Measurements from ENCODE around the gene C2CD3.
"Not testable (repeated sequence)": the region's sequence is repeated elsewhere in the genome, so short reads cannot be mapped to it uniquely, and the experiment has no call there.

C2CD3 gene

GRCh38 chr11:74157169-74157568, 13.6 kb downstream of the C2CD3 start:
- DNase-seq (ENCODE audit: low read depth in 2 of 2), result no peak

- DNase-seq (ENCODE audit: low read depth in 2 of 2), result no peak
Observed at GRCh38 chr11:74154620-74155281, 16.1 kb downstream of the C2CD3 start.

- no peak for DNase-seq (ENCODE audit: low read depth in 2 of 2)
Observed at GRCh38 chr11:74153224-74153623, 17.6 kb downstream of the C2CD3 start.

GRCh38 chr11:74147199-74147929, 23.4 kb downstream of the C2CD3 start:
- DNase-seq (ENCODE audit: low read depth in 2 of 2), result no peak

- no peak for DNase-seq (ENCODE audit: low read depth in 2 of 2)
Observed at GRCh38 chr11:74144592-74144991, 26.2 kb downstream of the C2CD3 start.

GRCh38 chr11:74142624-74143023, 28.2 kb downstream of the C2CD3 start:
- no peak for DNase-seq (ENCODE audit: low read depth in 2 of 2)

- DNase-seq (ENCODE audit: low read depth in 2 of 2), result no peak
Observed at GRCh38 chr11:74141908-74142307, 28.9 kb downstream of the C2CD3 start.

- DNase-seq (ENCODE audit: low read depth in 2 of 2), result no peak
Observed at GRCh38 chr11:74141241-74141695, 29.5 kb downstream of the C2CD3 start.

GRCh38 chr11:74139919-74140431, 30.8 kb downstream of the C2CD3 start:
- DNase-seq (ENCODE audit: low read depth in 2 of 2), result not testable (repeated sequence)

GRCh38 chr11:74139151-74139918, 31.5 kb downstream of the C2CD3 start:
- DNase-seq (ENCODE audit: low read depth in 2 of 2), result no peak

GRCh38 chr11:74138572-74138971, 32.2 kb downstream of the C2CD3 start:
- DNase-seq (ENCODE audit: low read depth in 2 of 2), result no peak

- no peak for DNase-seq (ENCODE audit: low read depth in 2 of 2)
Observed at GRCh38 chr11:74138021-74138420, 32.8 kb downstream of the C2CD3 start.

- no peak for DNase-seq (ENCODE audit: low read depth in 2 of 2)
Observed at GRCh38 chr11:74135127-74135840, 35.5 kb downstream of the C2CD3 start.

- DNase-seq (ENCODE audit: low read depth in 2 of 2), result no peak
Observed at GRCh38 chr11:74134661-74135060, 36.1 kb downstream of the C2CD3 start.

- no peak for DNase-seq (ENCODE audit: low read depth in 2 of 2)
Observed at GRCh38 chr11:74133436-74133835, 37.4 kb downstream of the C2CD3 start.

GRCh38 chr11:74132833-74133232, 38.0 kb downstream of the C2CD3 start:
- DNase-seq (ENCODE audit: low read depth in 2 of 2), result no peak

- not testable (repeated sequence) for DNase-seq (ENCODE audit: low read depth in 2 of 2)
Observed at GRCh38 chr11:74129121-74129520, 41.7 kb downstream of the C2CD3 start.

- no peak for DNase-seq (ENCODE audit: low read depth in 2 of 2)
Observed at GRCh38 chr11:74123008-74123448, 47.8 kb downstream of the C2CD3 start.

GRCh38 chr11:74121804-74122203, 49.0 kb downstream of the C2CD3 start:
- DNase-seq (ENCODE audit: low read depth in 2 of 2), result no peak

GRCh38 chr11:74120260-74121035, 50.4 kb downstream of the C2CD3 start:
- DNase-seq (ENCODE audit: low read depth in 2 of 2), result not testable (repeated sequence)

GRCh38 chr11:74116719-74117118, 54.1 kb downstream of the C2CD3 start:
- DNase-seq (ENCODE audit: low read depth in 2 of 2), result no peak
